Esophagus squamous epithelium (tissue), 5 donors: Measurements from ENCODE around the gene ST3GAL3. TPM values are rescaled to one million over a fixed set of nuclear protein-coding genes. Genes with fewer than 3 reads are reported as not detected.
A peak's percentile ranks its signal among the peaks of the same experiment; 100 is the strongest.
"Not testable (repeated sequence)": the region's sequence is repeated elsewhere in the genome, so short reads cannot be mapped to it uniquely, and the experiment has no call there.

Experiments
- DNase-seq: peaks from one replicate; lab custom pipeline; 2025; lab: John Stamatoyannopoulos, UW
- H3K27ac ChIP-seq, 4 donors: fragments of 200-600 bp; sonication (generic); one replicate each; pipeline ENCODE4 v1.5.1; 2016 to 2019; ENCODE audit warnings: mild to moderate bottlenecking in 1 of 4
- H3K27me3 ChIP-seq, 4 donors: fragments of 200-600 bp; sonication (generic); 1 replicate in 3 of 4; 2 replicates in 1 of 4; pipeline versions ENCODE4 v1.5.1 to v1.6.0; 2017 to 2021; ENCODE audit warnings: antibody characterized with exemption in 1 of 4
- H3K36me3 ChIP-seq, 3 donors: fragments of 200-600 bp; sonication (generic); one replicate each; pipeline ENCODE4 v1.5.1; 2016 to 2019
- H3K4me1 ChIP-seq, 3 donors: fragments of 200-600 bp; sonication (generic); one replicate each; pipeline ENCODE4 v1.5.1; 2017 to 2019
- H3K4me3 ChIP-seq, 4 donors: fragments of 200-600 bp; sonication (generic); 1 replicate in 3 of 4; 2 replicates in 1 of 4; pipeline ENCODE4 v1.5.1; 2016 to 2019; ENCODE audit warnings: mild to moderate bottlenecking in 2 of 4, moderate library complexity in 1 of 4
- H3K9me3 ChIP-seq, 3 donors: fragments of 200-600 bp; sonication (generic); one replicate each; pipeline ENCODE4 v1.5.1; 2016 to 2019
- POLR2A ChIP-seq, 4 donors: fragments of 450-650 bp; IDR thresholded peaks; one replicate each; pipeline ENCODE4 v1.6.1; 2017; ENCODE audit warnings: antibody characterized with exemption in 4 of 4, mild to moderate bottlenecking in 4 of 4, moderate library complexity in 3 of 4
- WGBS, 2 donors: methylation state at CpG; one replicate each; pipeline ENCODE4 v1.1.5; 2018; 5-methylcytosine and 5-hydroxymethylcytosine counted together
- intact Hi-C: fragments of 100-400 bp; cut with DNase I; formaldehyde crosslinking; loops from one replicate; pipeline ENCODE4 v1.15.0; 2022
- total RNA-seq, 4 donors: library from RNA; depleted of rRNA; stranded (reverse); fragments of >200 nt; gene quantifications; one replicate each; pipeline ENCODE4 v1.1.0, GENCODE V29; 2016
- TF ChIP-seq, protein P1 (sequence below), 6 experiments: fragments of 450-650 bp in 4 of 6; fragments of 200-600 bp in 2 of 6; sonication (generic) in 2 of 6; IDR thresholded peaks; one replicate each; pipeline ENCODE4 v1.5.1; 2016 to 2019; ENCODE audit warnings: antibody characterized with exemption in 6 of 6, mild to moderate bottlenecking in 4 of 6, moderate library complexity in 4 of 6
- donor health status: DM: yes; HTN: yes; CAD: no.

ST3GAL3 gene
- total RNA-seq, 4 donors from 2014 or later: 2.8 to 10.7 (median 7.1) TPM

DNA sequence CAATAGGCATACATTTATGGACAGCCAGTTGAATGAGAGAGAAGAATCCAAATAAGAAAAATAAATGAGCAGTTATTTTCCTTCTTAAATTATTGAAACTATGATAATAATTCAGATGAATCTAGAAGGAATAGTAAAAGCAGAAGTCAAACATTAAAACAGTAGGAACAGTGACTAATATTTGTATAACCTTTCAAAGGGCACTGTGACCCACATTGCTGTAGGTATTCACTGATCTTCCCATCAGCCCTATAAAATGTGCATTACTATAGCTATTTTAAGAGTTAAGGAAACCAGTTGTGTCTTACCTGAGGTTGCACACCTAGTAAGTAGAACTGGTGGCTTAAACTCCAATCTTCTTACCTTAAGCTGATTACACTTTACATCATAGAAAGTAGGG, 123.5 kb downstream of the ST3GAL3 start:
- intact Hi-C loops: no loop called here
- TF ChIP-seq, protein P1, sequence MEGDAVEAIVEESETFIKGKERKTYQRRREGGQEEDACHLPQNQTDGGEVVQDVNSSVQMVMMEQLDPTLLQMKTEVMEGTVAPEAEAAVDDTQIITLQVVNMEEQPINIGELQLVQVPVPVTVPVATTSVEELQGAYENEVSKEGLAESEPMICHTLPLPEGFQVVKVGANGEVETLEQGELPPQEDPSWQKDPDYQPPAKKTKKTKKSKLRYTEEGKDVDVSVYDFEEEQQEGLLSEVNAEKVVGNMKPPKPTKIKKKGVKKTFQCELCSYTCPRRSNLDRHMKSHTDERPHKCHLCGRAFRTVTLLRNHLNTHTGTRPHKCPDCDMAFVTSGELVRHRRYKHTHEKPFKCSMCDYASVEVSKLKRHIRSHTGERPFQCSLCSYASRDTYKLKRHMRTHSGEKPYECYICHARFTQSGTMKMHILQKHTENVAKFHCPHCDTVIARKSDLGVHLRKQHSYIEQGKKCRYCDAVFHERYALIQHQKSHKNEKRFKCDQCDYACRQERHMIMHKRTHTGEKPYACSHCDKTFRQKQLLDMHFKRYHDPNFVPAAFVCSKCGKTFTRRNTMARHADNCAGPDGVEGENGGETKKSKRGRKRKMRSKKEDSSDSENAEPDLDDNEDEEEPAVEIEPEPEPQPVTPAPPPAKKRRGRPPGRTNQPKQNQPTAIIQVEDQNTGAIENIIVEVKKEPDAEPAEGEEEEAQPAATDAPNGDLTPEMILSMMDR (IDR thresholded peaks at IDR 0.05): no peak
- no peak for TF ChIP-seq POLR2A (IDR thresholded peaks at IDR 0.05)

DNA sequence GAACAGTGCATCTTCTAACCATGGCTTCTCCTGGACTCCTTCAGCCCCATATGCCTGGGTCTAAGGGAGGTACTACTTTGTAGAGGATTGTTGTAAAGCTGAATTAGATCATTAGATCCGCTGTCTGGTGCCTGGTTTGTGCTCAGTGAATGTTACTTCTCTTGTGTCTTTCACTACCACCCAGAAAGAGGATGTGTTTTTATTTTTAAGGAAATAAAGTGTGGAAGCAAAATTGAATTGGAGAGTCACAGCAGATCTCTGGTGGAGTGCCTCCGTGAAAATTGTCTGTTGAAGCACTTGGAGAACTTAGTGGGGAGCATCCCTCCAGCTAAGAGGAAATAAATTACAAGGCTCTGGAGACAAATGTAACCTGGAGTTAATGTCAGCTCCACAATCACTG, 124.5 kb downstream of the ST3GAL3 start:
- DNase-seq: no peak
- WGBS, 2 donors: 75 to 93% methylated on average over 2 of the region's 2 CpGs
- H3K9me3 ChIP-seq: no peaks in the 10 kb centered on the region
- H3K4me3 ChIP-seq: no peak overlapping the region
- TF ChIP-seq POLR2A (IDR thresholded peaks at IDR 0.05): no peak
- TF ChIP-seq, protein P1 (IDR thresholded peaks at IDR 0.05): no peak
- peaks cover 21 to 32% (median 28%) of the 10 kb centered on the region in 3 donors for H3K4me1 ChIP-seq
- no peak overlapping the region for H3K27ac ChIP-seq
- H3K36me3 ChIP-seq: no peaks in the 10 kb centered on the region
- no peaks in the 10 kb centered on the region for H3K27me3 ChIP-seq
- intact Hi-C loops: no loop called here

More for the DNA sequence above, 123.5 kb downstream of the ST3GAL3 start:
- Histone ChIP-seq H3K27ac (no peak overlapping the region), H3K9me3 (no peaks in the 10 kb centered on the region), H3K36me3 (no peaks in the 10 kb centered on the region), H3K27me3 (no peaks in the 10 kb centered on the region), H3K4me1 (peaks cover 12 to 21% (median 18%) of the 10 kb centered on the region in 3 donors), H3K4me3 (no peak overlapping the region)
- no peak for DNase-seq

DNA sequence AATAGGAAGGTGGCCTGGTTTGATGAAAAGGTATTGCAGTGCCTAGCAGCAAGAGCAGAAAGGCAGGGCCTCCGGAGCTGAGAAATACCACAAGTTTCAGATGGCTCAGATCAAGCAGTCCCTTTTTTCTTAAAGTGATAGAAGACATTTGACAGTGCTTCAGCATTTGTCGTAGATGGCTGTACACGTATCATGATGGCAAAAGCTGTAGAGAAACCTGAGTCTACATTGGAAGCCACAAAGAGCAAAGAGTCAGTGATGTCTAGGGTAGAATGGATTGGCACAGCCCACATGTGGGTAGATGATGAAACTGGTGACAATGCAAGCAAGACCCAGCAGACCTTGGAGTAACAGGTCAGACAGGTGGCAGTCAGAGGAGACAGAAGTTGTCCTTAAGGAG, 124.9 kb downstream of the ST3GAL3 start:
- H3K27ac ChIP-seq: no peak overlapping the region
- H3K27me3 ChIP-seq: no peaks in the 10 kb centered on the region
- peaks cover 22 to 33% (median 32%) of the 10 kb centered on the region in 3 donors for H3K4me1 ChIP-seq
- H3K9me3 ChIP-seq: no peaks in the 10 kb centered on the region
- intact Hi-C loops: no loop called here
- TF ChIP-seq, protein P1 (IDR thresholded peaks at IDR 0.05): no peak
- TF ChIP-seq POLR2A (IDR thresholded peaks at IDR 0.05): no peak
- H3K4me3 ChIP-seq: no peak overlapping the region
- no peaks in the 10 kb centered on the region for H3K36me3 ChIP-seq
- DNase-seq: no peak
- 66 to 86% methylated on average over 3 of the region's 3 CpGs for WGBS, 2 donors

DNA sequence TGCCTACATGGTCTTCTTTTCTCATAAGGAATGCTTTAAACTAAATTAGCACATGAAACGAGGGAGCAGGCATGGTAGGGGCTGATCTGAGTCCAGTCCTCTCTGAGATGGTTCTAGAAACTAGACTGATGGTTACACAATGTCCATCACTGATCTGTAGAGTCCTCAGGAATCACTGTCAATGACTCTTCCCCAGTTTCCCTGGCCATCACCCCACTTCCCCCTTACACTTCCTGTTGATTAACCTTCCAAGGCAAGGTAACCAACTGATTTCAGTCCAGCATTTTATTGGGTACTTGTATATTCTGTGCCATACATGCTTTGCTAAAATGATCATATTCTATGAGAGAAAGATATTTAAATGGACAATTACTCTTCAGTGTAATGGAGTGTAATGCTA, 125.7 kb downstream of the ST3GAL3 start:
- 78 to 100% methylated on average over 1 of the region's 1 CpG for WGBS, 2 donors
- TF ChIP-seq, protein P1 (IDR thresholded peaks at IDR 0.05): no peak
- no peak for TF ChIP-seq POLR2A (IDR thresholded peaks at IDR 0.05)

DNA sequence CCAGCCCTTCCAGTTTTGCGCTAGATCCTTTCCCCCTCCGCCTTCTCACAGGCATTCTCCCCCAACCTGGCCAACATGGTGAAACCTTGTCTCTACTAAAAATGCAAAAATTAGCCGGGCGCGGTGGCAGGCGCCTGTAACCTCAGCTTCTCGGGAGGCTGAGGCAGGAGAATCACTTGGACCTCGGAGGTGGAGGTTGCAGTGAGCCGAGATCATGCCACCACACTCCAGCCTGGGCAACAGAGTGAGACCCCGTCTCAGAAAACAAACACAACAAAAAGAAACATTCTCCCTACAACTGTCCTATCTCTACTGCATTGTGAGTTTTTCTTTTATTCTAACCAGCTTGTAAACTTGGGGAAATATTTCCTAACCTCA, 126.6 kb downstream of the ST3GAL3 start:
- H3K36me3 ChIP-seq, H3K27me3 ChIP-seq, H3K4me3 ChIP-seq, H3K9me3 ChIP-seq, intact Hi-C loops, DNase-seq: not testable (repeated sequence)
- Histone ChIP-seq H3K27ac (peak overlapping the region in 3 of 4 donors; percentile 67 to 79 (median 74)), H3K4me1 (peaks cover 22 to 42% (median 32%) of the 10 kb centered on the region in 3 donors)
- WGBS, 2 donors: 83 to 94% methylated on average over 10 of the region's 10 CpGs

More for the DNA sequence above, 125.7 kb downstream of the ST3GAL3 start:
- intact Hi-C loops: no loop called here
- H3K9me3 ChIP-seq: no peaks in the 10 kb centered on the region
- H3K4me1 ChIP-seq: peaks cover 22 to 33% (median 32%) of the 10 kb centered on the region in 3 donors
- no peak for DNase-seq
- H3K27me3 ChIP-seq: no peaks in the 10 kb centered on the region
- peaks cover 0 to under 1% (median 0%) of the 10 kb centered on the region in 3 donors for H3K36me3 ChIP-seq
- no peak overlapping the region for H3K27ac ChIP-seq
- H3K4me3 ChIP-seq: no peak overlapping the region
